Coronary artery (tissue), 2 donors: Measurements from ENCODE around the gene FAM111A.
"Not testable (repeated sequence)": the region's sequence is repeated elsewhere in the genome, so short reads cannot be mapped to it uniquely, and the experiment has no call there.

Experiments
- DNase-seq: peaks from one replicate; pipeline ENCODE4 v3.0.0-alpha.2; 2017; ENCODE audit warnings: low spot score
- H3K27ac ChIP-seq, 2 donors: fragments of 200-600 bp; sonication (generic); one replicate each; pipeline ENCODE4 v1.5.1; 2016 to 2019
- H3K4me3 ChIP-seq: fragments of 200-600 bp; sonication (generic); 2 replicates; pipeline ENCODE4 v1.5.1; 2016; ENCODE audit warnings: mild to moderate bottlenecking, moderate library complexity
- CTCF ChIP-seq: fragments of 200-600 bp; sonication (generic); IDR thresholded peaks from one replicate; pipeline ENCODE4 v1.5.1; 2019; ENCODE audit warnings: antibody characterized with exemption

The FAM111A gene, protein sequence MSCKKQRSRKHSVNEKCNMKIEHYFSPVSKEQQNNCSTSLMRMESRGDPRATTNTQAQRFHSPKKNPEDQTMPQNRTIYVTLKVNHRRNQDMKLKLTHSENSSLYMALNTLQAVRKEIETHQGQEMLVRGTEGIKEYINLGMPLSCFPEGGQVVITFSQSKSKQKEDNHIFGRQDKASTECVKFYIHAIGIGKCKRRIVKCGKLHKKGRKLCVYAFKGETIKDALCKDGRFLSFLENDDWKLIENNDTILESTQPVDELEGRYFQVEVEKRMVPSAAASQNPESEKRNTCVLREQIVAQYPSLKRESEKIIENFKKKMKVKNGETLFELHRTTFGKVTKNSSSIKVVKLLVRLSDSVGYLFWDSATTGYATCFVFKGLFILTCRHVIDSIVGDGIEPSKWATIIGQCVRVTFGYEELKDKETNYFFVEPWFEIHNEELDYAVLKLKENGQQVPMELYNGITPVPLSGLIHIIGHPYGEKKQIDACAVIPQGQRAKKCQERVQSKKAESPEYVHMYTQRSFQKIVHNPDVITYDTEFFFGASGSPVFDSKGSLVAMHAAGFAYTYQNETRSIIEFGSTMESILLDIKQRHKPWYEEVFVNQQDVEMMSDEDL

GRCh38 chr11:59142530-59143507, at the start of gene FAM111A:
Gene FAM111A (plus strand): TSS chr11:59142856. CDS start chr11:59148873, 6,017 bp downstream.
- Histone ChIP-seq H3K27ac (peak within 1 kb of the TSS; percentile 88 to 96), H3K4me3 (peak within 1 kb of the TSS; percentile 89)
- DNase-seq, result peak; percentile 90
- TF ChIP-seq CTCF, result no peak

DNA sequence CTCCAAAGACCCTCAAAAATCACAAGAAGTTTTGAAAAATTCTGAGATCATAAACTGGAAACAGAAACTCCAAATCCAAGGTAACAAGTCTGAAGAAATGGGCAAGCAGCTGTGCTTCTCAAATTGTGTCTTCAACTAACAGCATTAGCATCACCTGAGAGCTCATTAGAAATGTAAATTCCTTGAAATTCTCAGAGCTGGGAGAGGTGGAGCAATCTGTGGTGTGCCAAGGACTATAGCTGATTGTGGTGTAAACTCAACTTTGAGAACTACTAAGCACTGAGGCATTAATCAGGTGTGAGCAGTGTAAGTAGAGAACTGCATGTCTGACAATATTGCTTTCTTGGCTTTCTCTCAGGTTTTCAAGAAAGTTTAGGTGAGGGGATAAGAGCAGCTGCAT, 49.1 kb upstream of the FAM111A start:
- H3K27ac ChIP-seq, DNase-seq, H3K4me3 ChIP-seq: not testable (repeated sequence)

GRCh38 chr11:59095225-59095624, 47.4 kb upstream of the FAM111A start:
- DNase-seq, H3K27ac ChIP-seq, H3K4me3 ChIP-seq: not testable (repeated sequence)

DNA sequence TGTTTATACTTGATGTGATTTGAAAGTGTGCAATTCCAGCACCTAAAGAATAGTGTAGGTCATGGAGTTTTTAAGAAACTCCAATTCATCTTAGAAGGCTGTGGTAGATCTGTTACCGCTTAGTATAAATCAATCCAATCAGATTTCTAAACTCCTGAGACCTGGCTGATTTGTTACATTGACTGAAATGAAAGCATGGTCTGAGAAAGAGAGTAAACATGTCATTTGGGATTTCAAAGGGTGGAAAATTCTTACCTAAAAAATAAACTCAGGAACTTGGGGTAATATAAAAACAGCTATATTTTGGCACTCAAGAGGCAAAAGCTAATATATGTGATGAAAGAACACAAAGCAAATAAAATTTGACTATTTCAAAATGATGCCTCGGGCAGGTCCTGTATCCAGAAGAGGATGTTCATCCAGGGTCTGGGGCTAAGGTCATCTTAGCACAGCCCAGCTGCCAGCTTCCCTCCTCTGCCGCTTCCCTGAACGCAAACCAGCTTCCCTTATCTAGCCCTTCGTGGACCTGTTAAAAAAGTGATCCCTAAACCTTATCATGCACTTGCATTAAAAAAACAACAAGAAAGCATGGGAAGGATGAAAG, 46.6 kb upstream of the FAM111A start:
- DNase-seq, H3K4me3 ChIP-seq, H3K27ac ChIP-seq: not testable (repeated sequence)

DNA sequence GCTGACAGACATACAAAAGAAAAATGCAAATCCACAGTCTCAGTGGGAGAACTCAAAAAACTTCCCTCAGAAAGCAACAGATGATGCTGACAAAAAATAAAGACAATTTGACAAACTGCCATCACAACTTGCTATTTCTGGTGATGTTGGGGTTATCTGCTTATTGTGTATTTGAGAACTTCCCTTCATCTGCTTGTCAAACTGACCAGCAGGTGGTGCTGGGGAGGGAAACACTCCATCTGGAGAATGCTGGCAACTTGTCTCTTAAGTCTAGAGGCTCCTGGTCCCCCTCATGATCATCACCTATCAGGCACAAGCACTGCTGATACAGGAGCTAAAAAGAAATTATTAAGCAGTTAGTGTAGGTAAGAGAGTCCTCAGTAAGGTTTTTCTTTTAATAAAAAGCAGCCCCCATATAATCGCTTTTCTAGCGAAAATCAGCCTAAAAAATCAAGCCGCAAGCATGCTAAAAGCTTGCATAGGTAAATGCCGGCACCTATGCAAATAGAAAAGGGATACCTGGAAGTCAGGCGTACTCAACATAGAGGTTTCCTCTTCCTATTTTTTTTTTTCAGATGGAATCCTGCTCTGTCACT, 45.4 kb upstream of the FAM111A start:
- TF ChIP-seq CTCF, result peak; percentile 35
- no peak overlapping the region for H3K27ac ChIP-seq
- no peak for DNase-seq
- H3K4me3 ChIP-seq, result no peak overlapping the region

DNA sequence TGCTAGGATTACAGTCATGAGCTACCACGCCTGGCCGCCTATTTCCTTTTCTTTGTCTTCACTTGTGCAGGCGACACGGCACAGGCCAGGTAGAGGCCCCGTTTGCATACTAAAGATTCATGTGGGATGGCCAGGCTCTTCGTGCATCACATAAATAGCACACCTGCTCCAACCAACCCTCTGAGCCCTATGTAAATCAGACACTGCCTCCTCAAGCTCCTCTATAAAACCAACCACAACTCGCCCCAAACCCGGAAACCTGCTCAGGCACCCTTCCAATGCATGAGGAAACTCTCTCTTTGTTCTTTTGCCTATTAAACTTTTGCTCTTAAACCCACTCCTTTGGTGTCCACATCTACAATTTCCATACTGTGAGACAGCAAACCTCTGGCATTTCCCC, 44.7 kb upstream of the FAM111A start:
- H3K4me3 ChIP-seq, H3K27ac ChIP-seq, DNase-seq: not testable (repeated sequence)

DNA sequence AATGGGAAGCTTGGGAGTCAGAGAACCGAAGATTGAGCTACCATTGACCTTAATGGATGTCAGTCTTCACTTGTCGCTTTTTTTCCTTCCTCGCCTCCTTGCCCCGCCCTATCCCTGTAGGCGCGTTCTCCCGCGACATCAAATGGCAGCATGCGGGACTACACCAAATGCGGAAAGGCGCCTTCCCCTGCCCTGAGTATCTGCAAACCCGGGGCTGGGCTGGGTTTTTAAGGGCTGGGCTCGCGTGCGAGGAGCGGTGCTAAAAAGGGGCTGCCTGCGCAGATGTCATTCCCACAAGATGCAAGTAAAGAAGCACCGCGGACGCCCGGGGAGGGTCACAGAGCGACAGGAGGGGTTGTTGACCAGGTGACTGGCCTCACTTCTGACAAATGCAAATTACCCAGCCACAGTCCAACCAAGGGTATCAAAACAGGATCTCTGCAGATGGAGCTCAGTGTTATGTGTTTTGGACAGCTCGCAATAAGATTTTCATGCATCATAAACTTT, 40.3 kb upstream of the FAM111A start:
- Histone ChIP-seq H3K4me3 (peak overlapping the region; percentile 60), H3K27ac (no peak overlapping the region)
- DNase-seq, result no peak
- no peak for TF ChIP-seq CTCF

- Histone ChIP-seq H3K27ac (peak within 1 kb of the TSS in 1 of 2 donors; percentile 30), H3K4me3 (peak within 1 kb of the TSS; percentile 73)
- peak; percentile 82 for DNase-seq
- TF ChIP-seq CTCF, result no peak
These were observed 36.0 kb upstream of the FAM111A start, which contains the start of gene FAM111B for GRCh38 chr11:59106363-59107336. Gene FAM111B (plus strand): TSS chr11:59107237. CDS start chr11:59109626, 2,389 bp downstream.

GRCh38 chr11:59107721-59108120, 34.9 kb upstream of the FAM111A start:
- DNase-seq, H3K27ac ChIP-seq: not testable (repeated sequence)
- H3K4me3 ChIP-seq, result peak overlapping the region; percentile 73
